Keratinocyte (primary cell): ENCODE measurements around the gene ODAM. TPM values are rescaled to one million over a fixed set of nuclear protein-coding genes. Genes with fewer than 3 reads are reported as not detected.

Source experiments
- DNase-seq: peaks from one replicate; pipeline ENCODE4 v3.0.0-alpha.2; 2011; ENCODE audit warnings: low read depth, missing footprints, low spot score
- FAIRE-seq: peaks from 2 replicates; lab custom pipeline; 2011; peaks lifted over from hg19 to GRCh38; lab: Jason Lieb, UNC
- H2AFZ ChIP-seq: 2 replicates; pipeline ENCODE4 v1.6.0; 2012; ENCODE audit warnings: low read length, control low read depth, inconsistent platforms; ENCODE audit not compliant: control insufficient read depth
- H3K27ac ChIP-seq: 2 replicates; pipeline ENCODE4 v1.5.1; 2011; ENCODE audit warnings: low read length; ENCODE audit not compliant: control insufficient read depth, insufficient read depth
- H3K27me3 ChIP-seq: 3 replicates; pipeline ENCODE4 v1.6.0; 2011; ENCODE audit warnings: low read length; ENCODE audit not compliant: control insufficient read depth, insufficient read depth; ENCODE audit errors: extremely low read depth
- H3K36me3 ChIP-seq, 2 experiments: 2 replicates in 1 of 2; 3 replicates in 1 of 2; pipeline ENCODE4 v1.5.1; 2011; ENCODE audit warnings: low read length in 2 of 2, mild to moderate bottlenecking in 1 of 2; ENCODE audit not compliant: control insufficient read depth in 2 of 2, insufficient read depth in 2 of 2; ENCODE audit errors: extremely low read depth in 1 of 2
- H3K4me1 ChIP-seq: 3 replicates; pipeline ENCODE4 v1.5.1; 2011; ENCODE audit warnings: low read length; ENCODE audit not compliant: control insufficient read depth, insufficient read depth; ENCODE audit errors: extremely low read depth
- H3K4me2 ChIP-seq: 3 replicates; pipeline ENCODE4 v1.6.0; 2011; ENCODE audit warnings: low read depth, low read length; ENCODE audit not compliant: control insufficient read depth, insufficient read depth; ENCODE audit errors: extremely low read depth
- H3K4me3 ChIP-seq, 3 experiments: fragments of 200-600 bp in 1 of 3; sonication (generic) in 1 of 3; 2 replicates in 2 of 3; 3 replicates in 1 of 3; pipeline ENCODE4 v1.5.1; 2011 to 2016; ENCODE audit warnings: low read length in 3 of 3, mild to moderate bottlenecking in 3 of 3, control low read depth in 2 of 3, inconsistent platforms in 1 of 3, low read depth in 1 of 3, mixed read lengths in 1 of 3, mixed run types in 1 of 3, moderate library complexity in 1 of 3; ENCODE audit not compliant: control insufficient read depth in 2 of 3, insufficient read depth in 2 of 3; ENCODE audit errors: extremely low read depth in 1 of 3
- H3K79me2 ChIP-seq: 2 replicates; pipeline ENCODE4 v1.6.0; 2012; ENCODE audit warnings: low read length; ENCODE audit not compliant: control insufficient read depth, insufficient read depth
- H3K9ac ChIP-seq: 3 replicates; pipeline ENCODE4 v1.6.0; 2011; ENCODE audit warnings: low read length; ENCODE audit not compliant: control insufficient read depth, insufficient read depth; ENCODE audit errors: extremely low read depth
- H3K9me1 ChIP-seq: 3 replicates; pipeline ENCODE4 v1.6.0; 2011; ENCODE audit warnings: low read length; ENCODE audit not compliant: control insufficient read depth, insufficient read depth; ENCODE audit errors: extremely low read depth
- H3K9me3 ChIP-seq: 2 replicates; pipeline ENCODE4 v1.5.1; 2012; ENCODE audit warnings: low read depth, low read length; ENCODE audit not compliant: control insufficient read depth
- H4K20me1 ChIP-seq: 3 replicates; pipeline ENCODE4 v1.6.0; 2011; ENCODE audit warnings: low read length; ENCODE audit not compliant: control insufficient read depth, insufficient read depth; ENCODE audit errors: extremely low read depth
- EZH2 ChIP-seq: IDR thresholded peaks from one replicate; pipeline ENCODE4 v1.6.1; 2012; ENCODE audit warnings: inconsistent platforms, mild to moderate bottlenecking, low read length, moderate library complexity
- dilution Hi-C: fragments of 300-500 bp; cut with MboI; formaldehyde crosslinking; loops from one replicate; pipeline ENCODE4 v1.7.0; 2020; ENCODE audit warnings: low sequenced_read_pairs; ENCODE audit not compliant: extremely low pct_ligation_motif_present
- polyA plus RNA-seq, 5 experiments: library from polyadenylated mRNA; depleted of rRNA in 3 of 5; stranded (reverse) in 3 of 5; stranded (forward) in 1 of 5; unstranded in 1 of 5; fragments of >200 nt; gene quantifications; 1 replicate in 1 of 5; 2 replicates in 3 of 5; 3 replicates in 1 of 5; pipeline versions ENCODE4 v1.2.1 to v1.2.3, GENCODE V29; 2011 to 2012; ENCODE audit warnings: missing spikeins in 2 of 5, low read depth in 1 of 5, low replicate concordance in 1 of 5
- TF ChIP-seq, protein P1 (sequence below), 3 experiments: IDR thresholded peaks in 1 of 3; conservative IDR thresholded peaks in 1 of 3; optimal IDR thresholded peaks in 1 of 3; 2 replicates in 2 of 3; 3 replicates in 1 of 3; pipeline versions ENCODE3 to v1.5.1; 2011; ENCODE audit warnings: low read length in 3 of 3, mild to moderate bottlenecking in 3 of 3, moderate library complexity in 2 of 3, control low read depth in 1 of 3, inconsistent platforms in 1 of 3; ENCODE audit not compliant: insufficient read depth in 2 of 3; ENCODE audit errors: extremely low read depth in 1 of 3

Gene ODAM
- polyA plus RNA-seq, 1 donor (not counting 4 experiments of a cell fraction or from before 2014, with no cell fraction given): not detected

- DNase-seq: no peak
- TF ChIP-seq EZH2: no peak
- TF ChIP-seq, protein P1, sequence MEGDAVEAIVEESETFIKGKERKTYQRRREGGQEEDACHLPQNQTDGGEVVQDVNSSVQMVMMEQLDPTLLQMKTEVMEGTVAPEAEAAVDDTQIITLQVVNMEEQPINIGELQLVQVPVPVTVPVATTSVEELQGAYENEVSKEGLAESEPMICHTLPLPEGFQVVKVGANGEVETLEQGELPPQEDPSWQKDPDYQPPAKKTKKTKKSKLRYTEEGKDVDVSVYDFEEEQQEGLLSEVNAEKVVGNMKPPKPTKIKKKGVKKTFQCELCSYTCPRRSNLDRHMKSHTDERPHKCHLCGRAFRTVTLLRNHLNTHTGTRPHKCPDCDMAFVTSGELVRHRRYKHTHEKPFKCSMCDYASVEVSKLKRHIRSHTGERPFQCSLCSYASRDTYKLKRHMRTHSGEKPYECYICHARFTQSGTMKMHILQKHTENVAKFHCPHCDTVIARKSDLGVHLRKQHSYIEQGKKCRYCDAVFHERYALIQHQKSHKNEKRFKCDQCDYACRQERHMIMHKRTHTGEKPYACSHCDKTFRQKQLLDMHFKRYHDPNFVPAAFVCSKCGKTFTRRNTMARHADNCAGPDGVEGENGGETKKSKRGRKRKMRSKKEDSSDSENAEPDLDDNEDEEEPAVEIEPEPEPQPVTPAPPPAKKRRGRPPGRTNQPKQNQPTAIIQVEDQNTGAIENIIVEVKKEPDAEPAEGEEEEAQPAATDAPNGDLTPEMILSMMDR (optimal IDR thresholded peaks at IDR 0.05 in 1 of 3, IDR thresholded peaks at IDR 0.05 in 1 of 3, conservative IDR thresholded peaks at IDR 0.05 in 1 of 3; ENCODE audit: extremely low read depth in 1 of 3, insufficient read depth in 2 of 3, low read length in 3 of 3): no peak
- Histone ChIP-seq H3K9me3 (no peaks in the 10 kb centered on the region), H3K4me3 (no peak overlapping the region), H3K36me3 (no peaks in the 10 kb centered on the region), H3K79me2 (no peaks in the 10 kb centered on the region), H3K4me1 (no peaks in the 10 kb centered on the region), H3K27me3 (no peaks in the 10 kb centered on the region), H2AFZ (no peak overlapping the region), H3K9ac (no peak overlapping the region), H3K27ac (no peak overlapping the region), H3K9me1 (no peaks in the 10 kb centered on the region), H3K4me2 (no peak overlapping the region), H4K20me1 (no peaks in the 10 kb centered on the region)
- dilution Hi-C loops: no loop called here
- FAIRE-seq: no peak
Observed at GRCh38 chr4:70158576-70158975, 36.9 kb upstream of the ODAM start.

DNA sequence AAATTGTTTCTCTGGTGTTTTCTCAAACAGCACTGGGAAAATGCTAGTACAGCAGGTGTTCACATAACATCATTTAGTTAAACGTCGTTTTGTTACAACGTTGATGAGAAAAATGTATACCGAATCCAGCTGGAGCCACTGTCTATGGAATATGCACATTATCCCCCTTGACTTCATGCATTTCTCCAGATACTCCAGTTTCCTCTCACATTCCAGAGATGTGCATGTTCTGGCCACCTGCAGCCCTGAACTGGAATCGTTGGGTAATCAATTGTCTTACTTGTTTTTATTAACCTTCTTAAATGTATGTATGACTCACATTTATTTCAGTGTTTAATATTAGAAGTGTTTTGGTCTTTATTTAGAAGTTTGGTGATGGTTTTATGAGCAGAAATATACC lies 18.4 kb upstream of the ODAM start:
- H2AFZ ChIP-seq: no peak overlapping the region
- dilution Hi-C loops: no loop called here
- H3K27me3 ChIP-seq: no peaks in the 10 kb centered on the region
- DNase-seq (no peak), FAIRE-seq (no peak)
- TF ChIP-seq, protein P1 (optimal IDR thresholded peaks at IDR 0.05 in 1 of 3, IDR thresholded peaks at IDR 0.05 in 1 of 3, conservative IDR thresholded peaks at IDR 0.05 in 1 of 3; ENCODE audit: extremely low read depth in 1 of 3, insufficient read depth in 2 of 3, low read length in 3 of 3): no peak
- TF ChIP-seq EZH2: no peak
- no peaks in the 10 kb centered on the region for H3K9me1 ChIP-seq
- H4K20me1 ChIP-seq: no peaks in the 10 kb centered on the region
- no peaks in the 10 kb centered on the region for H3K79me2 ChIP-seq
- H3K4me3 ChIP-seq: no peak overlapping the region
- H3K9me3 ChIP-seq: no peaks in the 10 kb centered on the region
- no peaks in the 10 kb centered on the region for H3K4me1 ChIP-seq
- H3K4me2 ChIP-seq: no peak overlapping the region
- H3K27ac ChIP-seq: no peak overlapping the region
- no peak overlapping the region for H3K9ac ChIP-seq
- no peaks in the 10 kb centered on the region for H3K36me3 ChIP-seq
